Measurements from ENCODE around the gene DIPK1B.
"Not testable (repeated sequence)": the region's sequence is repeated elsewhere in the genome, so short reads cannot be mapped to it uniquely, and the experiment has no call there.

Gene DIPK1B

GRCh38 chr9:136701668-136702053 is 10.7 kb upstream of the DIPK1B start:
- no peak for TF ChIP-seq CTCF (IDR thresholded peaks at IDR 0.05; ENCODE audit: insufficient read depth, low read length, poor library complexity, severe bottlenecking)
- no peak overlapping the region for H3K4me3 ChIP-seq (replicated peaks; ENCODE audit: low read depth, low read length)
- H3K27me3 ChIP-seq (replicated peaks; ENCODE audit: control insufficient read depth, insufficient read depth, low read length), result no peaks in the 10 kb centered on the region; the same call in 1 of the 2 replicates
- H3K36me3 ChIP-seq (ENCODE audit: control insufficient read depth, insufficient read depth, low read length), result no peaks in the 10 kb centered on the region
- no peak for DNase-seq (ENCODE audit: extremely low read depth, insufficient read length)

GRCh38 chr9:136703276-136703860 is 9.0 kb upstream of the DIPK1B start:
- TF ChIP-seq CTCF (IDR thresholded peaks at IDR 0.05; ENCODE audit: insufficient read depth, low read length, poor library complexity, severe bottlenecking), result no peak
- Histone ChIP-seq H3K36me3 (ENCODE audit: control insufficient read depth, insufficient read depth, low read length) (no peaks in the 10 kb centered on the region), H3K4me3 (replicated peaks; ENCODE audit: low read depth, low read length) (no peak overlapping the region), H3K27me3 (replicated peaks; ENCODE audit: control insufficient read depth, insufficient read depth, low read length) (no peaks in the 10 kb centered on the region; the same call in 1 of the 2 replicates)
- no peak for DNase-seq (ENCODE audit: extremely low read depth, insufficient read length)

- not testable (repeated sequence) for DNase-seq (ENCODE audit: extremely low read depth, insufficient read length); H3K4me3 ChIP-seq (replicated peaks; ENCODE audit: low read depth, low read length); H3K27me3 ChIP-seq (replicated peaks; ENCODE audit: control insufficient read depth, insufficient read depth, low read length); H3K36me3 ChIP-seq (ENCODE audit: control insufficient read depth, insufficient read depth, low read length)
These were observed 7.6 kb upstream of the DIPK1B start for GRCh38 chr9:136704741-136705140.

DNA sequence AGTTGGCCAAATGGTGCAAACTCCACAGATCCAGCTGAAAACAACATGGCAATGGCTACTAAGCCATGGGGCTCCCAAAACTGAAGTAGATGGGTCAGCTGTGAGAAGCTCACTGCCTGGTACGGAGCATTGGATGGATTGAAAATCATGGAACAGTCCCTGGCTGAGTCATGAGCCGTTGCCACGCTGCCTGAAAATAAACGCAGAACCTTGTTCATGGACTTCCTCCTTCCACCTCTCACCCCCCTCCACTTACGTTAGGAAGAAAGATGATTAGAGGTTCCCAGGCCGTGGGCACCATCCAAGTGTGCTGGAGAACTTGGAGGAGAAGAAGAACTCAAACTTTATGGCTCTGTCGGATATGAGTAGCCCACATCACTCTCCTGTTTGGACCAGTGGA is 6.8 kb upstream of the DIPK1B start:
- TF ChIP-seq CTCF (IDR thresholded peaks at IDR 0.05; ENCODE audit: insufficient read depth, low read length, poor library complexity, severe bottlenecking), result no peak
- Histone ChIP-seq H3K27me3 (replicated peaks; ENCODE audit: control insufficient read depth, insufficient read depth, low read length) (no peaks in the 10 kb centered on the region; the same call in 1 of the 2 replicates), H3K36me3 (ENCODE audit: control insufficient read depth, insufficient read depth, low read length) (no peaks in the 10 kb centered on the region), H3K4me3 (replicated peaks; ENCODE audit: low read depth, low read length) (no peak overlapping the region)
- DNase-seq (ENCODE audit: extremely low read depth, insufficient read length), result no peak

DNA sequence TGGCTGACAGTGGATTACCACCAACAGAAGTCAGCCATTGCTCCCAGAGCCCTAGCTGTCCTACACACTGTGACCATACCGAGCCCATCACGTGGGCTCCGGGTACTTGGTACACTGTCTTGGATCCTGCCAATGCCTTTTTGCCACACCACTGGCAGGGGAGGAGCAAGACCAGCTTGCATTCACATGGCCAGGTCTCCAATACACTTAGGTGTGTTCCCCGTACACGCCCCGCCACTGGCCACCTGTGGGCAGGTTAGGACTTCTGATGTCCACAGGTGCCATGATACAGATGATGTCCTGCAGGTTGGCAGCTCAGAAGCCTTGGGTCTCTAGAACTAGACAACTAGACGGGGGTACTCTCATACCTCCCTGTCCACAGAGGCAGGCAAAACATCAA is 5.4 kb upstream of the DIPK1B start:
- TF ChIP-seq CTCF (IDR thresholded peaks at IDR 0.05; ENCODE audit: insufficient read depth, low read length, poor library complexity, severe bottlenecking), result no peak
- no peaks in the 10 kb centered on the region; the same call in 1 of the 2 replicates for H3K27me3 ChIP-seq (replicated peaks; ENCODE audit: control insufficient read depth, insufficient read depth, low read length)
- no peak overlapping the region for H3K4me3 ChIP-seq (replicated peaks; ENCODE audit: low read depth, low read length)
- H3K36me3 ChIP-seq (ENCODE audit: control insufficient read depth, insufficient read depth, low read length), result no peaks in the 10 kb centered on the region
- DNase-seq (ENCODE audit: extremely low read depth, insufficient read length), result no peak

DNA sequence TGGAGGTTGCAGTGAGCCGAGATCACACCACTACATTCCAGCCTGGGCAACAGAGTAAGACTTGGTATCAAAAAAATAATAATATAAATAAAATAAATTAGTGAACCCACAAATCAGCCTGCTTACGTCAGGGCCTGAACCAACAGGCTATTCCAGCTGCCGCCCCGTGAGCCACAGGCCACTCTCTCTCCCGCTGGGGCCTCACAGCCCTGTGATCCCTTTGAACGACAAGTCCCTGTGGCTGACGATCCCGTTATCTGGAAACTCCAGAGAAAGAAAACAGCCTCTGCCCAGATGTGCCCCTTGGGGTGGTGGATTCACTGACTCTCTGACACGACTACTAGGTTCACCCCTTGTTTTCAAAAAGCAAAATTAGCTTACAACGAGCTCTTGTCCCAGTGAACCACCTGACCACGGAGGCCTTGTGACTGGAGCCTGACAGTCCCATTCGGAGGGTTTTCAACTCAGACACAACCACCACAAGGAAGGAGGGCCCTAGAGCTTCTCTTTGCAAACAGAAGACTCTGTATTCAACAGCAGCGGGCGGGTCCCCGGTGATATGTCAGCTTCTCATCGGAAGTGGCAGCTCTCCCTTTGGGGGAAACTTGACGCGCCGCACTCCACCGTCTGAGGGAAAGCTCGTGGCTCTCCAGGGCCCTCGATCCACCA is 4.4 kb upstream of the DIPK1B start:
- H3K27me3 ChIP-seq (replicated peaks; ENCODE audit: control insufficient read depth, insufficient read depth, low read length), result no peaks in the 10 kb centered on the region; the same call in 1 of the 2 replicates
- no peak for TF ChIP-seq CTCF (IDR thresholded peaks at IDR 0.05; ENCODE audit: insufficient read depth, low read length, poor library complexity, severe bottlenecking)
- DNase-seq (ENCODE audit: extremely low read depth, insufficient read length), result no peak

More for the DNA sequence above, 4.4 kb upstream of the DIPK1B start:
- Histone ChIP-seq H3K36me3 (ENCODE audit: control insufficient read depth, insufficient read depth, low read length) (no peaks in the 10 kb centered on the region), H3K4me3 (replicated peaks; ENCODE audit: low read depth, low read length) (no peak overlapping the region)
